Activated CD4-positive, alpha-beta T cell treated with anti-CD3 and anti-CD28 coated beads, Interleukin-2, amount 10 ng/mL, durations not matched to agents 24 days and 14 days (primary cell): Measurements from ENCODE around the gene ZDHHC17. TPM values are rescaled to one million over a fixed set of nuclear protein-coding genes. Genes with fewer than 3 reads are reported as not detected.

Experiments
- DNase-seq: peaks from one replicate; pipeline ENCODE4 v3.0.0; 2022
- H3K27ac Mint-ChIP-seq: one replicate; pipeline ENCODE4 v1.8.0; 2022; ENCODE audit warnings: mild to moderate bottlenecking, mixed read lengths
- H3K27me3 Mint-ChIP-seq: one replicate; pipeline ENCODE4 v1.8.0; 2022; ENCODE audit warnings: mixed read lengths
- H3K36me3 Mint-ChIP-seq: one replicate; pipeline ENCODE4 v1.8.0; 2022; ENCODE audit warnings: low read depth, mild to moderate bottlenecking, mixed read lengths
- H3K4me1 Mint-ChIP-seq: one replicate; pipeline ENCODE4 v1.8.0; 2021; ENCODE audit warnings: mixed read lengths
- H3K4me3 Mint-ChIP-seq: one replicate; pipeline ENCODE4 v1.8.0; 2022; ENCODE audit warnings: mild to moderate bottlenecking, moderate library complexity, mixed read lengths
- H3K9me3 Mint-ChIP-seq: one replicate; pipeline ENCODE4 v1.8.0; 2021; ENCODE audit warnings: mixed read lengths
- intact Hi-C: fragments of 100-400 bp; cut with micrococcal nuclease; formaldehyde crosslinking; loops from one replicate; pipeline ENCODE4 v1.15.1; 2023
- total RNA-seq: library from RNA; stranded (reverse); gene quantifications from 2 replicates; pipeline ENCODE4 v1.2.3, GENCODE V29; 2022

The ZDHHC17 gene
- total RNA-seq, 1 donor from 2014 or later: 31.2 TPM

- H3K27me3 Mint-ChIP-seq: peaks cover 3% of the 10 kb centered on the region
- H3K4me3 Mint-ChIP-seq: no peak overlapping the region
- H3K9me3 Mint-ChIP-seq: no peaks in the 10 kb centered on the region
Observed at GRCh38 chr12:76863837-76864236, 99.9 kb downstream of the ZDHHC17 start.

GRCh38 chr12:76864791-76865400 lies 101.0 kb downstream of the ZDHHC17 start:
- no peak for DNase-seq
- no peak overlapping the region for H3K4me3 Mint-ChIP-seq
- H3K27ac Mint-ChIP-seq: no peak overlapping the region
- no peaks in the 10 kb centered on the region for H3K4me1 Mint-ChIP-seq
- no peaks in the 10 kb centered on the region for H3K36me3 Mint-ChIP-seq
- intact Hi-C loops: no loop called here
- H3K27me3 Mint-ChIP-seq: peaks cover 3% of the 10 kb centered on the region
- H3K9me3 Mint-ChIP-seq: no peaks in the 10 kb centered on the region

More at GRCh38 chr12:76863837-76864236, 99.9 kb downstream of the ZDHHC17 start:
- Mint-ChIP-seq H3K27ac (no peak overlapping the region), H3K36me3 (no peaks in the 10 kb centered on the region), H3K4me1 (no peaks in the 10 kb centered on the region)
- intact Hi-C loops: no loop called here
- no peak for DNase-seq

DNA sequence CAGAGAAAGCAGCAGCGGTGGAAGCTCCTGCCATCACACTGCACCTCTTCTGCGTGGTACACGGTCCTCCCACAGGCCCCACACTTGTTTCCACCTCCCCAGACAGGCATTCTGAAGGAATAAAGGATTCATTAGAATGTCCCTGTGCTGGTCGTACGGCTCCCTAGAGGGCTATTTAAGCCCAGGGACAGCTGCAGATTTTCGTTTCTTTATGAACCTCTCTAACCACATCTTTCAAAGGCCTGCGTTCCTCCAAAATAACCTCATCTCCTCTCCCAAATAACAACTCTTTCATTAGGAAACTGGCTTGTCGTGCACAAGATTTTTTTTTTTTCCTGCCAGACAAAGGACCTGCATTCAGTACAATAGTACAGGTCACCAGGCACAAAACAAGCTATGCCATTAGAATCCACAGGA lies 102.2 kb downstream of the ZDHHC17 start:
- Mint-ChIP-seq H3K36me3 (no peaks in the 10 kb centered on the region), H3K27ac (no peak overlapping the region)
- intact Hi-C loops: no loop called here

GRCh38 chr12:76866726-76867125 lies 102.8 kb downstream of the ZDHHC17 start:
- no peak for DNase-seq
- intact Hi-C loops: no loop called here
- Mint-ChIP-seq H3K9me3 (no peaks in the 10 kb centered on the region), H3K4me3 (no peak overlapping the region), H3K4me1 (no peaks in the 10 kb centered on the region), H3K27ac (no peak overlapping the region), H3K27me3 (peaks cover 5% of the 10 kb centered on the region), H3K36me3 (no peaks in the 10 kb centered on the region)

More for the DNA sequence above, 102.2 kb downstream of the ZDHHC17 start:
- no peak for DNase-seq
- Mint-ChIP-seq H3K27me3 (peaks cover 5% of the 10 kb centered on the region), H3K9me3 (no peaks in the 10 kb centered on the region), H3K4me1 (no peaks in the 10 kb centered on the region), H3K4me3 (no peak overlapping the region)

- peaks cover 9% of the 10 kb centered on the region for H3K27me3 Mint-ChIP-seq
- H3K9me3 Mint-ChIP-seq: no peaks in the 10 kb centered on the region
- no peak overlapping the region for H3K27ac Mint-ChIP-seq
- H3K4me1 Mint-ChIP-seq: no peaks in the 10 kb centered on the region
- intact Hi-C loops: no loop called here
- DNase-seq: no peak
- no peak overlapping the region for H3K4me3 Mint-ChIP-seq
- H3K36me3 Mint-ChIP-seq: no peaks in the 10 kb centered on the region
Observed at GRCh38 chr12:76871082-76871481, 107.2 kb downstream of the ZDHHC17 start.

- DNase-seq: no peak
- Mint-ChIP-seq H3K9me3 (no peaks in the 10 kb centered on the region), H3K27ac (no peak overlapping the region), H3K27me3 (peaks cover 10% of the 10 kb centered on the region), H3K4me1 (no peaks in the 10 kb centered on the region), H3K4me3 (no peak overlapping the region), H3K36me3 (no peaks in the 10 kb centered on the region)
- intact Hi-C loops: no loop called here
Observed at GRCh38 chr12:76871742-76872141, 107.8 kb downstream of the ZDHHC17 start.

DNA sequence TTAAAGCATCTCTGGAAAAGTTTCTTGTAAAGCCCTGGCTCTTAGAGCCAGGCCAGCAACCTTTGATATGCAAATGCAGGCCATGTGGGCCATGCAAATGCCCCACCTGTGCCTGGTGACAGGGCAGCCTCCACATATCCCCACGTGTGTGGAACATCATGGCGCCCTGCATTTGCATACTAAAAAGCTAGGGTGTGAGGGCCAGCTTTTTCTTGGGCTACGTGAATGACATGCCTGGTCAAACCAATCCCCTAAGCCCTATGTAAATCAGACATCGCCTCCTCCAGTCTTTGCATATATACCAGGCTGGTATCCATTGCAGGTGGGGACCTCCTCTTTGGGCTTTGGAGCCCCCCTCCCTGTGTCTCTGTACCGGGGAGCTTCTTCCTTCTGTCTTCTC lies 108.5 kb downstream of the ZDHHC17 start:
- intact Hi-C loops: no loop called here
- H3K4me1 Mint-ChIP-seq: no peaks in the 10 kb centered on the region
- DNase-seq: no peak
- no peak overlapping the region for H3K4me3 Mint-ChIP-seq
- H3K36me3 Mint-ChIP-seq: no peaks in the 10 kb centered on the region
- no peak overlapping the region for H3K27ac Mint-ChIP-seq
- peaks cover 17% of the 10 kb centered on the region for H3K27me3 Mint-ChIP-seq
- no peaks in the 10 kb centered on the region for H3K9me3 Mint-ChIP-seq

- Mint-ChIP-seq H3K27ac (no peak overlapping the region), H3K4me1 (peaks cover 3% of the 10 kb centered on the region), H3K4me3 (no peak overlapping the region), H3K9me3 (no peaks in the 10 kb centered on the region), H3K36me3 (no peaks in the 10 kb centered on the region), H3K27me3 (peaks cover 28% of the 10 kb centered on the region)
- intact Hi-C loops: no loop called here
- no peak for DNase-seq
Observed at GRCh38 chr12:76874027-76874426, 110.1 kb downstream of the ZDHHC17 start.

DNA sequence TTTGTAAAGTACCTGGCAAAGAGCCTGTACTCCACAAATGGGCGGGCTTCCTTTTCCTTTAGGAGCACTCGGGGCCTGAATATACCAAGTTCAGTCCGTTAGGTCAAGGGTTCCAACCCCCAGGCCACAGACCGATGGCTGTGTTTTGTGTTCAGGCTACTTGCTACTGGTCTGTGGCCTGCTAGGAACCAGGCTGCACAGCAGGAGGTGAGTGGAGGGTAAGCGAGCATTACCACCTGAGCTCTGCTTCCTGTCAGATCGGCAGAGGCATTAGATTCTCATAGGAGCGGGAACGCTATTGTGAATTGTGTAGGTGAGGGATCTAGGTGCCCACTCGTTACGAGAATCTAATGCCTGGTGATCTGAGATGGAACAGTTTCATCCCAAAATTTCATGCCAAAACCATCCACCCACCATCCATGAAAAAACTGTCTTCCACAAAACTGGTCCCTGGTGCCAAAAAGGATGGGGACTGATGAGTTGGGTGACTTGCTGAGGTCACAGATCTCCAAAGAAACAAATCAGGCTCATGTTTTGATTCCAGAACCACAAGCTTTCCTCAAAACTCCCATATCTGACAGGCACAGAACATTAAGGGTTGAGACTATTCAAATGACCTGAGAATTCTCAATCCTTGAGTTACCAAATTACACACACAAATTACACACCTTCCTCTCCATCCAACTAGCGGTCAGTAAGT lies 110.7 kb downstream of the ZDHHC17 start:
- no peak for DNase-seq
- no peak overlapping the region for H3K27ac Mint-ChIP-seq
- H3K27me3 Mint-ChIP-seq: peaks cover 31% of the 10 kb centered on the region
- peaks cover 7% of the 10 kb centered on the region for H3K4me1 Mint-ChIP-seq
- H3K36me3 Mint-ChIP-seq: no peaks in the 10 kb centered on the region
- intact Hi-C loops: loop anchor here (5.0 kb wide), 1 partner anchor 252 kb away; no protein-coding TSS in a partner anchor
- H3K4me3 Mint-ChIP-seq: no peak overlapping the region
- H3K9me3 Mint-ChIP-seq: no peaks in the 10 kb centered on the region

DNA sequence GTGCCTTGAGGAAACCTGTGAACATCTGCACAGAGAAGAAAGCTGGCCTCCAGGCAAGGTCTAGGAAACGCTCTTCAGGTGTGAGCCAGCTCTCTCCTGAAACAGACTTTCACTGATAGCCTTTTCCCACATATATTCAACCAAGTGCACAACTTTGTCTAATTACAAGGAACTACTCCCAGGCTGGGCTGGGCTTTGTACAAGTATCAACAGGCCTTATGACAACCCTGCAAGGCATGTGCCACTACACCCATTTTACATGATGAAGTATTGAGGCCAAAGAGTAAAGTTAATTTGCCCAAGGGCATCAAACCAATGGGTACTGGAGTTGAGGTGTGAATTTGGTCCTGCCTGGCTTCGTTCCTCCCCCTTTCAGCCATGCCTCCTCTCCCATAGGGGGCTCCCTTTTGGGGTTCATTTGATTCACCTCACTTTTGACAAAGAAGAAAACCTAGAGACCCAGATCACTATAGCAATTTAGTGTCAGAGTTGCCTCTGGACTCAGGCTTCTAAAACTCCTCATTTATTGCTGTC lies 112.8 kb downstream of the ZDHHC17 start:
- Mint-ChIP-seq H3K36me3 (no peaks in the 10 kb centered on the region), H3K27ac (no peak overlapping the region), H3K9me3 (no peaks in the 10 kb centered on the region), H3K27me3 (peaks cover 48% of the 10 kb centered on the region), H3K4me3 (no peak overlapping the region), H3K4me1 (peaks cover 8% of the 10 kb centered on the region)
- DNase-seq: no peak
- intact Hi-C loops: loop anchor here (5.0 kb wide), 1 partner anchor 254 kb away; no protein-coding TSS in a partner anchor

- H3K27me3 Mint-ChIP-seq: peaks cover 56% of the 10 kb centered on the region
- H3K36me3 Mint-ChIP-seq: no peaks in the 10 kb centered on the region
- DNase-seq: peak; percentile 62
- H3K4me3 Mint-ChIP-seq: peak overlapping the region; percentile 93
- H3K9me3 Mint-ChIP-seq: no peaks in the 10 kb centered on the region
- intact Hi-C loops: loop anchor here (2.0 to 5.0 kb wide), 3 partner anchors 113 to 256 kb away; partner anchors contain the start of gene ZDHHC17
- peak overlapping the region; percentile 52 for H3K27ac Mint-ChIP-seq
- H3K4me1 Mint-ChIP-seq: peaks cover 8% of the 10 kb centered on the region
Observed at GRCh38 chr12:76878099-76878898, 114.4 kb downstream of the ZDHHC17 start.

- intact Hi-C loops: loop anchor here (2.0 to 5.0 kb wide), 3 partner anchors 114 to 257 kb away; partner anchors contain the start of gene ZDHHC17
- peaks cover 8% of the 10 kb centered on the region for H3K4me1 Mint-ChIP-seq
- H3K36me3 Mint-ChIP-seq: no peaks in the 10 kb centered on the region
- peak within 1 kb of the TSS; percentile 52 for H3K27ac Mint-ChIP-seq
- peak within 1 kb of the TSS; percentile 93 for H3K4me3 Mint-ChIP-seq
- peaks cover 61% of the 10 kb centered on the region for H3K27me3 Mint-ChIP-seq
- H3K9me3 Mint-ChIP-seq: no peaks in the 10 kb centered on the region
- DNase-seq: peak; percentile 89
Observed at GRCh38 chr12:76878899-76879709, 115.2 kb downstream of the ZDHHC17 start, which contains the start of gene CSRP2. Gene CSRP2, minus strand, starts transcription at chr12:76879019. Its CDS starts 12,759 bp downstream, at chr12:76866260.
